Osteoblast (primary cell): ENCODE data around the gene SLC25A14. TPM values are rescaled to one million over a fixed set of nuclear protein-coding genes. Genes with fewer than 3 reads are reported as not detected.

Source experiments
- DNase-seq: peaks from one replicate; pipeline ENCODE4 v3.0.0; 2011; ENCODE audit warnings: low spot score, mixed read lengths; ENCODE audit not compliant: insufficient read length; ENCODE audit errors: missing footprints
- H2AFZ ChIP-seq: 2 replicates; pipeline ENCODE4 v1.6.0; 2011; ENCODE audit warnings: mild to moderate bottlenecking, low read length
- H3K27ac ChIP-seq: 2 replicates; pipeline ENCODE4 v1.5.1; 2011; ENCODE audit warnings: mild to moderate bottlenecking, low read depth, low read length, moderate library complexity
- H3K27me3 ChIP-seq: 2 replicates; pipeline ENCODE4 v1.6.0; 2012; ENCODE audit warnings: mild to moderate bottlenecking, control low read depth, inconsistent platforms, low read length, moderate library complexity; ENCODE audit not compliant: insufficient read depth
- H3K36me3 ChIP-seq: 2 replicates; pipeline ENCODE4 v1.5.1; 2011; ENCODE audit warnings: mild to moderate bottlenecking, low read length, control low read depth, moderate library complexity; ENCODE audit not compliant: insufficient read depth
- H3K4me1 ChIP-seq: 2 replicates; pipeline ENCODE4 v1.5.1; 2011; ENCODE audit warnings: mild to moderate bottlenecking, low read length, control low read depth, moderate library complexity; ENCODE audit not compliant: insufficient read depth
- H3K4me2 ChIP-seq: 2 replicates; pipeline ENCODE4 v1.6.0; 2011; ENCODE audit warnings: mild to moderate bottlenecking, low read length; ENCODE audit not compliant: insufficient read depth
- H3K4me3 ChIP-seq: fragments of 200-600 bp; sonication (generic); 3 replicates; pipeline ENCODE4 v1.5.1; 2012; ENCODE audit warnings: mild to moderate bottlenecking, low read length, inconsistent platforms; ENCODE audit not compliant: insufficient read depth
- H3K79me2 ChIP-seq: 2 replicates; pipeline ENCODE4 v1.6.0; 2012; ENCODE audit warnings: mild to moderate bottlenecking, low read length, control low read depth, inconsistent platforms; ENCODE audit not compliant: insufficient read depth
- H3K9me3 ChIP-seq: 2 replicates; pipeline ENCODE4 v1.5.1; 2011; ENCODE audit warnings: low read depth, low read length, control low read depth
- H4K20me1 ChIP-seq: 2 replicates; pipeline ENCODE4 v1.6.0; 2012; ENCODE audit warnings: mild to moderate bottlenecking, low read length, control low read depth; ENCODE audit not compliant: insufficient read depth
- CTCF ChIP-seq: IDR thresholded peaks from 2 replicates; pipeline ENCODE4 v1.5.1; 2011; ENCODE audit warnings: mild to moderate bottlenecking, low read depth, low read length, moderate library complexity; ENCODE audit errors: extremely low read depth
- total RNA-seq: library from RNA; depleted of rRNA; stranded (reverse); fragments of >200 nt; gene quantifications from 2 replicates; pipeline ENCODE4 v1.2.3, GENCODE V29; 2012

The SLC25A14 gene
- total RNA-seq, result 10.9 and 13.3 TPM in 2 replicates

DNA sequence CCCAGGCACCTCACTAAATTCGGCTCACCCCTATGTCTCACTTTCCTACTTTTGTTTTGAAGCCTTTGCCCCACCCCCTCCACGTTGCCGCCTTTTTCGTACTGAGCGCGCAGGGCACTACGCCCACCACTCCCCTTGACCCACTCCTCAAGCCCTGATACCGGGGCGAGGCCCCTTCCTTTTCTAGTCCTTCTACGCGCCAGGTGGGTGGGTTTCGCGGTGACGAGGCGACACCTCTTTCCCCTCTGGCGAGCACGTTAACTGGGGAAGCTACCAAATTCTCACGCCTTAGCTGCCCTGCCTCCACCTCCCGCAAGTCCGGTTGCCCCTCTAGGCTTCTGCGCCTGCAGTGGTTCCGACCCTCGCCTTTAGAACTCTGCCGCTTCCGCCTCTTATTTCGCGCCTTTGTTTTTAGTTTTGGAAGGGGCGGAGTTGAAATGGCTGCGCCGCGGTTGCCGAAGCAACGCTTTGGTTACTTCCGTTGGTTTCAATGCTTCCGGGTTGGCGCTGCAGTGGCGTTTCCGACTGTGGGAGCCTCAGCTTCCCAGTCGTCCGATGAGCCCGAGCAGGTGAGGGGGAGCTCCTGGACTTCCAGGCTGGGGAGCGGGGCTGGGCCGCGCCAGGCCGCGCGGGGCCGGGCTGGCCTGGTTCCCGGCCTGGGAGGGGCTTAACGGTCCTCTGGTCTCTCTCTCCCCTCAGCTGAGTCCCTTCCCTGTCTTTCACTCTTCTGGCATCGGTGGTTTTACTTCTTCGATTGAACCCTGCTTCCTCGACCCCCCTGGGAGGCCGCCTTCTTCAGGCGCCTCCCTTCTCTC lies at the start of gene SLC25A14:
Gene SLC25A14, plus strand, starts transcription at position 512 of the 815 bp plus-strand sequence. CDS start 360 bp downstream, outside the sequence.
- Histone ChIP-seq H3K79me2 (peaks cover 8% of the 10 kb centered on the region), H3K4me3 (peak within 1 kb of the TSS; percentile 85), H2AFZ (peak within 1 kb of the TSS; percentile 99), H3K4me1 (no peaks in the 10 kb centered on the region), H3K36me3 (no peaks in the 10 kb centered on the region), H3K27me3 (no peaks in the 10 kb centered on the region), H3K9me3 (no peaks in the 10 kb centered on the region), H4K20me1 (no peaks in the 10 kb centered on the region), H3K4me2 (peak within 1 kb of the TSS; percentile 68), H3K27ac (peak within 1 kb of the TSS; percentile 57)
- peak; percentile 73 for DNase-seq
- TF ChIP-seq CTCF, result no peak

DNA sequence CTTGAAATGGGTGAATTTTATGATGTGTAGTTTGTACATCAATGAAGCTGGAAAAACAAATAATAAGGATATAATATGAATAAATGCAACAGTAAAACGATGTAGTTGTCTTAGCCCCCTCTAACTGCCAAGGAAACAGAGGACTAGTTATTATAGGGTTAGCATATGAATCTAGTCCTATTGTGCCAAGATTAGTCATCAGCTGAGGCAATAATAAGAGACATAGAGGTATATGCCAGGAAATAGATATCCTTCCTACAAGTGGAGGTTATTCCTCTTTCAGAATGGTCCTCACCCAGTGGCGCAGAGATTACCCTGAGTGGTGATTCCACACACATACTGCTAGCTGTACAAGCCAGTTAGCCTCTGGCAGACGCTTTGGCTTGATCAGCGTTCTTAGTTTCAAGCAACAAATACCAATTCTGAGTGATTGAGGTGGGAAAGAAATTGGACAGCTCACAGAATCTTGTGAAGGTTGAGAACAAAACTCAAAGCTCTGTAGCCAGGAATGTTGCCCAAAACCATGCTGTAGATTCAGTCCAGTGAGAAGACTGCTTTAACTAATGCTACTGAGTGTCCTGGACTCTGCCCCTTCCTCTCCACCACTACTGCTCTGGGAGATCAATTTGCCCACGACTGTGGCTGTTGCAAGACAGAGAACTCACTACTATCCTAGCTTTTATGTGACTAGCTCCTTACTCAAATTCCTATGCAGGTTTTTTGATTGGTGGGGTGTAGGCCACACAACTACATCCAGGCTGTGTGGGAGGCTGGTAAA lies 44.0 kb upstream of the SLC25A14 start:
- no peak for TF ChIP-seq CTCF
- Histone ChIP-seq H3K4me1 (no peaks in the 10 kb centered on the region), H4K20me1 (no peaks in the 10 kb centered on the region), H3K79me2 (no peaks in the 10 kb centered on the region), H3K36me3 (no peaks in the 10 kb centered on the region), H2AFZ (no peak overlapping the region), H3K27ac (no peak overlapping the region), H3K9me3 (no peaks in the 10 kb centered on the region), H3K4me2 (no peak overlapping the region), H3K27me3 (no peaks in the 10 kb centered on the region), H3K4me3 (no peak overlapping the region)
- no peak for DNase-seq

- Histone ChIP-seq H3K4me1 (no peaks in the 10 kb centered on the region), H3K27me3 (no peaks in the 10 kb centered on the region), H3K27ac (no peak overlapping the region), H3K4me3 (no peak overlapping the region), H3K79me2 (no peaks in the 10 kb centered on the region), H3K4me2 (no peak overlapping the region), H3K36me3 (no peaks in the 10 kb centered on the region), H4K20me1 (no peaks in the 10 kb centered on the region), H3K9me3 (no peaks in the 10 kb centered on the region), H2AFZ (no peak overlapping the region)
- no peak for TF ChIP-seq CTCF
- DNase-seq, result no peak
These were observed 43.4 kb upstream of the SLC25A14 start for GRCh38 chrX:130296297-130296678.

GRCh38 chrX:130296743-130297142 lies 43.0 kb upstream of the SLC25A14 start:
- H3K4me2 ChIP-seq, result no peak overlapping the region
- H3K79me2 ChIP-seq, result no peaks in the 10 kb centered on the region
- no peaks in the 10 kb centered on the region for H3K36me3 ChIP-seq
- no peak overlapping the region for H2AFZ ChIP-seq
- no peak for TF ChIP-seq CTCF
- no peak overlapping the region for H3K4me3 ChIP-seq
- no peaks in the 10 kb centered on the region for H3K4me1 ChIP-seq
- H3K9me3 ChIP-seq, result no peaks in the 10 kb centered on the region
- H3K27ac ChIP-seq, result no peak overlapping the region
- no peak for DNase-seq
- no peaks in the 10 kb centered on the region for H3K27me3 ChIP-seq
- H4K20me1 ChIP-seq, result no peaks in the 10 kb centered on the region
